Measurements from ENCODE around the gene ADD3. TPM values are rescaled to one million over a fixed set of nuclear protein-coding genes. Genes with fewer than 3 reads are reported as not detected.

The ADD3 gene
- total RNA-seq, 1 experiment from 2014 or later = 59.9 TPM

DNA sequence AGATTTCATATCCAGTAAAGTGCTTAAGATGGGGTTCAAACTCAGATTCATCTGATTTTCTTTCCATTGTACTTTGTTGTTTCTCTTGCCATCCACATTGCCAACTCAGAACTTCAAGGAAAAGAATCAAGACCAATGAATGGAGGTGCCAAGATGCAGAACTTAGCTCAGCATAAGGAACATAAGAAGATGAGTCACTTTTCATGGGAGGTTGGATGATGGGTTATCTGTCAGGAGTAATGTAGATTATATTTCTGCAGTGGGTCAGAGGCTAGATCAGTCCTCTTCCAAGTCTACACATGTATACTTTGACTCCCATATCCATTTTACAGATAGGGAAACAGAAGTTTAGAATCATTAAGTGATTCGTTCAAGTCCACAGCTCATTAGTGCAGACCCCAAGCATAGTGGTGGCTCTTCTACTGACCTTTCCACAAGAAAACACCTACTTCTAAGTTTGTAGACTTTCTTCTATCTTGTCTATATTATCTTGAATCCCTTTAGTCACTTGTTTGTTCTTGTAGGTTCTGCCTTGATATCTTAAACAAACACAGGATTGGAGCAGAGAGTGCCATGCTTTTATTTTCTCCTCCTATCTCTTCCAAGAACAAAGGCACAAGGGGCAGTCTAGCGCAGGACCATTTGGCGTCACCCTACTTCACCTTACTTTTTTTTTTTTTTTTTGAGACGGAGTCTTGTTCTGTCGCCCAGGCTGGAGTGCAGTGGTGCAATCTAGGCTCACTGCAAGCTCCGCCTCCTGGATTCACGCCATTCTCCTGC is 14.0 kb upstream of the ADD3 start:
- H3K27me3 Mint-ChIP-seq (ENCODE audit: low read depth) = no peaks in the 10 kb centered on the region; the same call in 1 of the 2 replicates
- no peak overlapping the region for H3K4ac ChIP-seq (ENCODE audit: low read depth, low read length)
- TF ChIP-seq CTCF (conservative IDR thresholded peaks at IDR 0.05) = no peak
- no CpG with 5 or more reads among the region's 7 CpGs for WGBS (ENCODE audit: extremely low coverage, insufficient read length, low lambda C conversion rate)
- no peak overlapping the region for H3T11ph ChIP-seq (ENCODE audit: low read length)
- H2BK120ac ChIP-seq (ENCODE audit: low read depth, low read length, poor library complexity, severe bottlenecking) = no peak overlapping the region
- no peak overlapping the region for H4K91ac ChIP-seq (ENCODE audit: insufficient read length, low read depth, low read length)
- no peaks in the 10 kb centered on the region for H3K9me3 Mint-ChIP-seq
- no peaks in the 10 kb centered on the region for H4K20me1 ChIP-seq (ENCODE audit: control insufficient read depth, insufficient read depth, insufficient read length)
- no peak overlapping the region for H3K9ac ChIP-seq (ENCODE audit: extremely low read depth, insufficient read length, low read length)
- H3K56ac ChIP-seq (ENCODE audit: insufficient read length, low read depth, low read length) = no peak overlapping the region
- peaks cover 6 to 8% of the 10 kb centered on the region in 2 experiments for H3K4me1 Mint-ChIP-seq
- H3K27ac ChIP-seq (ENCODE audit: insufficient read length, low read depth, low read length) = no peak overlapping the region
- H2BK15ac ChIP-seq (ENCODE audit: low read depth, low read length) = no peak overlapping the region
- no peak overlapping the region for H3K4me2 ChIP-seq (ENCODE audit: insufficient read depth, insufficient read length, low read length)
- H2BK12ac ChIP-seq (ENCODE audit: insufficient read length, low read depth, low read length) = no peak overlapping the region
- H3K23me2 ChIP-seq (ENCODE audit: insufficient read length, low read depth, low read length, poor library complexity, severe bottlenecking) = no peaks in the 10 kb centered on the region
- no peak overlapping the region for H3K4me3 Mint-ChIP-seq
- no peak overlapping the region for H2BK20ac ChIP-seq (ENCODE audit: low read depth, low read length, poor library complexity, severe bottlenecking)
- H3K23ac ChIP-seq (ENCODE audit: insufficient read length, low read depth, low read length) = no peak overlapping the region
- H3K79me1 ChIP-seq (ENCODE audit: insufficient read depth, low read depth, low read length, poor library complexity, severe bottlenecking) = no peaks in the 10 kb centered on the region
- no peak overlapping the region for H2AK5ac ChIP-seq (ENCODE audit: insufficient read length, low read length)
- H4K5ac ChIP-seq (ENCODE audit: insufficient read length, low read depth, low read length) = no peak overlapping the region
- H3K14ac ChIP-seq (ENCODE audit: insufficient read depth, low read length) = no peak overlapping the region
- DNase-seq = no peak
- H3K27me3 ChIP-seq (ENCODE audit: insufficient read depth, low read length) = no peaks in the 10 kb centered on the region
- no peaks in the 10 kb centered on the region; the same call in 1 of the 2 replicates for H3K4me1 ChIP-seq (ENCODE audit: insufficient read depth, low read length)
- H3K27ac Mint-ChIP-seq = no peak overlapping the region
- no peak overlapping the region for H2AFZ ChIP-seq (ENCODE audit: low read length)
- H3K9me3 ChIP-seq (ENCODE audit: control insufficient read depth, low read depth, low read length) = no peaks in the 10 kb centered on the region
- H3K79me2 ChIP-seq (ENCODE audit: insufficient read depth, low read length) = no peaks in the 10 kb centered on the region
- no peak overlapping the region for H3K18ac ChIP-seq (ENCODE audit: insufficient read length, low read depth, low read length)
- no peak overlapping the region for H4K8ac ChIP-seq (replicated peaks; ENCODE audit: insufficient read length, low read depth, low read length)
- H2BK5ac ChIP-seq (ENCODE audit: insufficient read length, low read length) = no peak overlapping the region
- H3K36me3 Mint-ChIP-seq (ENCODE audit: insufficient read depth in 1 of 3, low read depth in 3 of 3) = no peaks in the 10 kb centered on the region

Measured in H9 (cell line).